Epithelial cell of proximal tubule (primary cell): Measurements from ENCODE around the gene GPR160. TPM values are rescaled to one million over a fixed set of nuclear protein-coding genes. Genes with fewer than 3 reads are reported as not detected.

ENCODE experiments used
- DNase-seq: peaks from one replicate; pipeline ENCODE4 v3.0.0-alpha.2; 2011; ENCODE audit warnings: low read depth
- H3K4me3 ChIP-seq: 2 replicates; pipeline ENCODE4 v1.5.1; 2011; ENCODE audit warnings: low read depth, mild to moderate bottlenecking, low read length
- CTCF ChIP-seq: conservative IDR thresholded peaks from 2 replicates; pipeline ENCODE4 v1.5.1; 2012; ENCODE audit warnings: low read depth, mild to moderate bottlenecking, low read length
- total RNA-seq: library from RNA; depleted of rRNA; stranded (reverse); fragments of >200 nt; gene quantifications from 2 replicates; pipeline ENCODE4 v1.2.3, GENCODE V29; 2015

The GPR160 gene
- total RNA-seq, 1 donor from 2014 or later: 23.9 TPM

DNA sequence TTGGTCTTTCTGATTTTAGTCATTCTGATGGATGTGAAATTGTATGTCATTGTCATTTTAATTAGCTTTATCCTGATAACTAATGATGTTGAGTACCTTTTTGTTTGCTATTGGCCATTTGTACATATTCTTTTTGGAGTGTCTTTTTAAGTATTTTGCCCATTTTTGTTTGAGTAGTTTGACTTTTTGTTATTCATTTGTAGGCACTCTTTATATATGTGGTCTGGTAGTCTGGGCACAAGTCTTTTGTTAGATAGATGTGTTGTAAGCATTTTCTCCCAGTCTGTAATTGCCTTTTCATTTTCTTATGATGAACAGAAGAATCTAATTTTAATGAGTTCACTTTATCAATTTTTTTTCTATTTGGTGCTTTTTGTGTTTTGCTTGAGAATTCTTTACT is 14.6 kb downstream of the GPR160 start:
- H3K4me3 ChIP-seq: no peak overlapping the region
- TF ChIP-seq CTCF: no peak
- no peak for DNase-seq

DNA sequence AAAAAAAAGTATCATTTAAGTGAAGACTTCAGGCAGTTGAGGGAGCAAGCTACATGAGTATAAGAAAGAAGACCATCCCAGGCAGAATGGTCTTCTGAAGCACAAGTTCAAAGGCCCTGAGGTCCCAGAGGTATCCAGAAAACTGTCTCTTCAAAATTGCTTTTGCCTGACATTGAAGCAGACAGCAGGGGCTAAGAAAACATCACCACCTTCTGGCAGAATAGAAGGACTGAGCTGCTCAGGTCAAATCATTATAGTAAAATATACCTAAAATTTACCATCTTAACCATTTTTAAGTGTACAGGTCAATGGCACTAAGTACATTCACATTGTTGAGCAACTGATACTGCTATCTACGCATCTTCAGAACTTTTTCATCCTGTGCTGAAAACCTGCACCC is 16.4 kb downstream of the GPR160 start:
- DNase-seq: no peak
- TF ChIP-seq CTCF: peak; percentile 61
- no peak overlapping the region for H3K4me3 ChIP-seq

- no peak overlapping the region for H3K4me3 ChIP-seq
- DNase-seq: peak; percentile 88
- TF ChIP-seq CTCF: no peak
These were observed 17.4 kb downstream of the GPR160 start for GRCh38 chr3:170055209-170055608.

DNA sequence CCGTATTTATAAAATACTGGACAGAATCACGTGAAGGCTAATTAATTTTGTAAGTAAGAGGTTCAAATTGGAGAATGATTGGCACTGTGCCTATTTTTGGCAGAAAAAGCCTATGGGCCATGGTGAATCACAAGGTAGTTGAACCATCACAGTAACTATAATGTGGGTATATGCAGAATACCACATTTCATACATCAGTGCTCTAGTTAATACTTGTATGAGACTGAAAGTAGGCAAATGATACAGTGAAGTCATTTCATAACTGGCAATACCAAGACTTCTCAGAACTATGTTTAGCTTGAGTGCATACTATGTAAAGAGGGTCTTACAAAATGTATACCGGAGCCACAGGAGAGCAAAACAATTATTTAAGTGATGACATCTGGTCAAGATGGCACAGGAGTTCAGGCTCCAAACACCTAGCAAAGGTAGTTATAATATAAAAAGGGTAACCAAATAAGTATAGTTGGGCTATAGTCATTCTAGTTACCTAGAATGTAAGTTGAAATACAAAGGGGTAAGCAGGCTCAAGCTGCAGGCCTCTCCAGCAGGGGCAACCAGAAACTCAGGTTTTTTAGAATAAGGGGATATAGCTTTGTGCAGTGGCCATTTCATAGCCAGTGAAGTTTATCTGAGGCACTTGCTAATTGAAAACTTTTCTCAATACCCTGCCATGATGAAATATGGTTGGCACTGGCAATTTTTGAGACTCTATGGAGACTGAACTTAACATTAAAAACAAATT is 19.1 kb downstream of the GPR160 start:
- H3K4me3 ChIP-seq: no peak overlapping the region
- no peak for TF ChIP-seq CTCF
- no peak for DNase-seq

- DNase-seq: no peak
- no peak for TF ChIP-seq CTCF
- no peak overlapping the region for H3K4me3 ChIP-seq
These were observed 19.8 kb downstream of the GPR160 start for GRCh38 chr3:170057550-170057949.

DNA sequence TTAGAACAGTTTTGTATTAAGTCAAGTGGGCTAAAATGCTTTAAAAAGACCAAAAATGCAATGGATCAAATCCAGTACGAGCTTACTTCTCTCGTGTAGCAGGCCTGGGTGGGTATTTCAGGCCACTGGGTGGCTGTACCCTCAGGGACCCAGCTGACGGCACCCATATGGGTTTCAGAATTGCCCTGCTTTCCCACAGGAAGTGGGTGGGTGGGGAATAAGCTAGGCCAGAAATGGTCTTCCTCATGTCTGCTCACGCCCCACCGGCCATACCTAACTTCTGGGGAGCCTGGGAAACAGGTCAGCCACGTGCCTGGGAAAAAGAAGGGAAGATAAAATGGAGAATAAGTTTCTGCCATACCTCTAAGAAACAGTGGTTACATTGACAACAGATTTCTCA is 20.3 kb downstream of the GPR160 start:
- DNase-seq: no peak
- no peak overlapping the region for H3K4me3 ChIP-seq
- TF ChIP-seq CTCF: no peak

DNA sequence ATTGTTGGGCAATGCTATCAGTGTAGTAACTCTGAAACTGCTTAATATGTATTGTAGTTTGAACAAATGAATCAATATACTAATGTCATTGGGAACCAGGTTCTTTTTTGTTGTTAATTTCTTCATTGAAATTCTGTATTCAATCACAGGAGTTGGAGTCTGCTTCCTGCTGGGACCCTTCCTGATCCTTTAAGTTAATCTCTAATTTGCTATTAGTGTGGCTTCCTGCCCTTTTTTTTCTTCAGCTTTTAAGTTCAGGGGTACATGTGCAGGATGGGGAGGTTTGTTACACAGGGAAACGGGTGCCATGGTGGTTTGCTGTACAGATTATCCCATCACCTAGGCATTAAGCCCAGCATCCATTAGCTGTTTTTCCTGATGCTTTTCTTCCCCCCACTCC is 21.7 kb downstream of the GPR160 start:
- no peak for TF ChIP-seq CTCF
- no peak overlapping the region for H3K4me3 ChIP-seq
- no peak for DNase-seq
